ENCODE results near the gene DTX3L.

Gene DTX3L

DNA sequence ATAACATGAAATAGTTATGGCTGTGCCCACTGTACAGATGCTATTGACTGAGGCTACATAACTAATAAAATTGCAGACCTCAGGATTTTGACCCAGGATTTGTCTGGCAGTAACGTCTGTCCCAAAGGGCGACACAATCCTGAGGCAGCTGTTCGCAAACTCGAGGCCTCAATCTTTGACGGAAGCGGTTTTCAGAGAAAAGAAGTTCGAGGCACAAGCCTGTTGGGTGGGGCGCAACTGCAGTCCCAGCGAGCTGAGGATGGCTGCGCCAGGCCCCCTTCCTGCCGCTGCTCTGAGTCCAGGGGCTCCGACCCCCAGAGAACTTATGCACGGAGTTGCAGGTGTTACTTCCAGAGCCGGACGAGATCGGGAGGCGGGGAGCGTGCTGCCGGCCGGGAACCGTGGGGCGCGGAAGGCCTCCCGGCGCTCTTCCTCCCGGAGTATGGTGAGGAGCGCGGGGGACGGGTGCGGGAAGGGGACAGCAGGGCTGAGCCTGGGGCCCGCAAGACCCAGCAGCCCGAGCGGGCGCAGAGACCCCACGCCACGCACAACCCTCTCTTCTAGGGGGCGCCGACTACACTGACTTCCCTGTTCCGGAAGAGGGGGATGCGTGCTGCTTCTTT, 13.4 kb downstream of the DTX3L start, which contains the start of gene PARP15:
TSS of gene PARP15 (plus strand) at position 242 of the 623 bp plus-strand sequence. CDS start at position 260, 18 bp downstream.
- H3K27ac ChIP-seq = no peak within 1 kb of the TSS
- TF ChIP-seq, protein P1, sequence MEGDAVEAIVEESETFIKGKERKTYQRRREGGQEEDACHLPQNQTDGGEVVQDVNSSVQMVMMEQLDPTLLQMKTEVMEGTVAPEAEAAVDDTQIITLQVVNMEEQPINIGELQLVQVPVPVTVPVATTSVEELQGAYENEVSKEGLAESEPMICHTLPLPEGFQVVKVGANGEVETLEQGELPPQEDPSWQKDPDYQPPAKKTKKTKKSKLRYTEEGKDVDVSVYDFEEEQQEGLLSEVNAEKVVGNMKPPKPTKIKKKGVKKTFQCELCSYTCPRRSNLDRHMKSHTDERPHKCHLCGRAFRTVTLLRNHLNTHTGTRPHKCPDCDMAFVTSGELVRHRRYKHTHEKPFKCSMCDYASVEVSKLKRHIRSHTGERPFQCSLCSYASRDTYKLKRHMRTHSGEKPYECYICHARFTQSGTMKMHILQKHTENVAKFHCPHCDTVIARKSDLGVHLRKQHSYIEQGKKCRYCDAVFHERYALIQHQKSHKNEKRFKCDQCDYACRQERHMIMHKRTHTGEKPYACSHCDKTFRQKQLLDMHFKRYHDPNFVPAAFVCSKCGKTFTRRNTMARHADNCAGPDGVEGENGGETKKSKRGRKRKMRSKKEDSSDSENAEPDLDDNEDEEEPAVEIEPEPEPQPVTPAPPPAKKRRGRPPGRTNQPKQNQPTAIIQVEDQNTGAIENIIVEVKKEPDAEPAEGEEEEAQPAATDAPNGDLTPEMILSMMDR (conservative IDR thresholded peaks at IDR 0.05) = no peak

DNA sequence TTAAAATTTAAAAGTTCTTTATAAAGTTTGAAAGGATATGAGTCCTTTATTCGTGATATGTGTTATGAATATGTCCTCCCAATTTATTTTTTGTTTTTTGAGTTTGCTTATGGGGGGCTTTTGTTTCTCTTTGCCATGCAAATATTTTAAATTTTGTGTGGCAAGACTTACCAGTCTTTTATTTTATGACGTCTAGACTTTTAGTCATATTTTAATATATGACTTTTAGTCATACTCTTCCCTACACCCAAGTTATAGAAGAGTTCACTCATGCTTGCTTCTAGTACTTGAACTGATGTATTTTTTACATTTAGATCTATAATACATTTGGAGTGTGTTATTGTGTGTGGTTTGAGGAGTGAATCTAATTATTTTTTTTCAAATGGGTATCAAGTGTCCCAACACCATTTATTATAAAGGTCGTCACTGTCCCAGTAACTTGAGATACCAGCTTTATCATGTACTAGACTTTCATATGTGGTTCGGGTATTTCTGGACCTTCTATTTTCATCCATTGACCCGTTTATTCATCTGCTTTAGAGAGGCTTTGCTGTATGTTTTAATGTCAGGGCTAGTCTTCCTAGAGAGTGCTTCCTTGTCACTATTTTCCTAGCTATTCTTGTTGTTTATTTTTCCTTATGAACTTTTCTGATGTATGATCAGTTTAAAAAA, 14.1 kb downstream of the DTX3L start:
- no peak overlapping the region for H3K27ac ChIP-seq
- TF ChIP-seq, protein P1 (conservative IDR thresholded peaks at IDR 0.05) = no peak

- TF ChIP-seq, protein P1 (conservative IDR thresholded peaks at IDR 0.05) = no peak
- no peak overlapping the region for H3K27ac ChIP-seq
These were observed 16.3 kb downstream of the DTX3L start for GRCh38 chr3:122580470-122580869.

- TF ChIP-seq, protein P1 (conservative IDR thresholded peaks at IDR 0.05) = no peak
These were observed 17.5 kb downstream of the DTX3L start for GRCh38 chr3:122581622-122582021.

DNA sequence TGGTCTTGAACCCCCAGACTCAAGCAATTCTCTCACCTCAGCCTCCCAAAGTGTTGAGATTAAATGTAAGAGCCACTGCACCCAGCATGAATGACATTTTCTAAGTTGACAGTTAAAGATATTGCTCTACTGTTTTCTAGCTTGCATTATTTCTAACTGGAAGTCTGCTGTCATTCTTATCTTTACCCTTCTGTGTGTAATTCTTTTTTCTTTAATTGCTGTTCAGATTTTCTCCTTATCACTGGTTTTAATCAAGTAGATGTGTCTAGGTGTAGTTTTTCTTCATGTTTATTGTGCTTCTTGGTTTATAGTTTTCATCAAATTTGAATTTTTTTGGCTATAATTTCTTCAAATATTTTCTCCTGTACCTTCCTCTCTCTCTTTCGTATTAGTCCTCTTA, 18.3 kb downstream of the DTX3L start:
- TF ChIP-seq, protein P1 (conservative IDR thresholded peaks at IDR 0.05) = no peak
- no peak overlapping the region for H3K27ac ChIP-seq

More at GRCh38 chr3:122581622-122582021, 17.5 kb downstream of the DTX3L start:
- H3K27ac ChIP-seq = no peak overlapping the region

DNA sequence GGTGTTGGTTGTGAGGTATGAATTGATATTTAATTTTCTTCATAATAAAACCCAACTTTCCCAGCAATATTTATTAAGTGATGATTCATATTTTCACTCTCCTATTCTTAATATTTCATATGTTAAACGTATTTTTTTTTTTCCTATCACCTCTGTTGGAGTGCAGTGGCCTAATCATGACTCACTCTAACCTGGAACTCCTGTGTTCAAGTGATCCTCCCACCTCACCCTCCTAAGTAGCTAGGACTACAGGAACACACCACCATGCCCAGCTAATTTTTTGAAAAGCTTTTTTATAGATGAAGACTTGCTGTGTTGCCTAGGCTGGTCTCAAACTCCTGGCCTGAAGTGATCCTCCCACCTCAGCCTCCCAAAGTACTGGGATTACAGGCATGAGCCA, 22.0 kb downstream of the DTX3L start:
- H3K27ac ChIP-seq = no peak overlapping the region
- TF ChIP-seq, protein P1 (conservative IDR thresholded peaks at IDR 0.05) = no peak

DNA sequence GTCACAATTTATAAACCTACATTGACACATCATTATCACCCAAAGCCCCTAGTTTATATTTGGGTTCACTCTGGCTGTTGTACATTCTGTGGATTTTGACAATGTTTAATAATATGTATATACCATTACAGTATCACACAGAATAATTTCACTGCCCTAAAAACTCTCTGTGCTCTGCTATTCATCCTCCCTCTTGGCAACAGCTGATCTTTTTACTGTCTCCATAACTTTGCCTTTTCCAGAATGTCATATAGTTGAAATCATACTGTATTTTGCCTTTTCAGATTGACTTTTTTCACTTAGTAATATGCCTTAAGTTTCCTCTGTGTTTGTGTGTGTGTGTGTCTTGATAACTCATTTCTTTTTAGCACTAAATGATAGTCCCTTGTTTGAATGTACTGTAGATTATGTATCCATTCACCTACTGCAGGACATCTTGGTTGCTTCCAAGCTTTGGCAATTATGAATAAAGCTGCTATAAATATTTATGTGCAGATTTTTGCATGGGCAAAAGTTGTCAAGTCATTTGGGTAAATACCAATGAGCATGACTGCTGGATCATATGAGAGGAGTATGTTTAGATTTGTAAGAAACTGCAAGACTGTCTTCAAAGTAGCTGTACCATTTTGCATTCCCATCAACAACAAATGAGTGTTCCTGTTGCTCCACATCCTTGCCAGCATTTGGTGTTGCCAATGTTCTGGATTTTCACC, 22.8 kb downstream of the DTX3L start:
- TF ChIP-seq, protein P1 (conservative IDR thresholded peaks at IDR 0.05) = no peak
- H3K27ac ChIP-seq = no peak overlapping the region

Data from VCaP (cell line).